OCI-LY1 (cell line): ENCODE measurements around the gene WFS1.

Experiments
- H2AFZ ChIP-seq: fragments of 200-600 bp; sonication (generic), shearing (Covaris generic); 2 replicates; pipeline ENCODE4 v1.6.0; 2014; ENCODE audit warnings: antibody characterized with exemption, mild to moderate bottlenecking, low read length
- H3F3A ChIP-seq: fragments of 200-600 bp; sonication (generic), shearing (Covaris generic); 2 replicates; pipeline ENCODE4 v1.6.0; 2014; ENCODE audit warnings: mild to moderate bottlenecking, antibody characterized with exemption, low read length, moderate library complexity; ENCODE audit not compliant: insufficient read depth
- H3K27ac ChIP-seq: fragments of 200-600 bp; sonication (generic); 2 replicates; pipeline ENCODE4 v1.5.1; 2014; ENCODE audit warnings: low read length, mixed run types, mild to moderate bottlenecking, low read depth; ENCODE audit not compliant: poor library complexity, severe bottlenecking
- H3K27me3 ChIP-seq: fragments of 200-600 bp; sonication (generic); 2 replicates; pipeline ENCODE4 v1.6.0; 2014; ENCODE audit warnings: antibody characterized with exemption, mild to moderate bottlenecking, low read length, moderate library complexity; ENCODE audit not compliant: insufficient read depth
- H3K36me3 ChIP-seq: fragments of 200-600 bp; sonication (generic); 2 replicates; pipeline ENCODE4 v1.6.1; 2014; ENCODE audit warnings: mild to moderate bottlenecking, antibody characterized with exemption, low read length, moderate library complexity, mixed read lengths; ENCODE audit not compliant: insufficient read depth
- H3K4me1 ChIP-seq: fragments of 200-600 bp; sonication (generic); 2 replicates; pipeline ENCODE4 v1.5.1; 2014; ENCODE audit warnings: mild to moderate bottlenecking, low read length, moderate library complexity; ENCODE audit not compliant: insufficient read depth, severe bottlenecking
- H3K4me2 ChIP-seq: fragments of 200-600 bp; sonication (generic), shearing (Covaris generic); 2 replicates; pipeline ENCODE4 v1.6.1; 2014; ENCODE audit warnings: low read length
- H3K4me3 ChIP-seq: fragments of 200-600 bp; sonication (generic); 2 replicates; pipeline ENCODE4 v1.5.1; 2014; ENCODE audit warnings: low read length, low read depth, mild to moderate bottlenecking, mixed read lengths; ENCODE audit not compliant: poor library complexity, severe bottlenecking
- H3K79me2 ChIP-seq: fragments of 200-600 bp; shearing (Covaris generic); 2 replicates; pipeline ENCODE4 v1.6.1; 2016; ENCODE audit warnings: mixed run types, low read length, mixed read lengths; ENCODE audit not compliant: insufficient read depth
- H3K9ac ChIP-seq: fragments of 200-600 bp; sonication (generic), shearing (Covaris generic); 2 replicates; pipeline ENCODE4 v1.6.1; 2014; ENCODE audit warnings: mild to moderate bottlenecking, low read length, mixed read lengths
- H3K9me2 ChIP-seq: fragments of 200-600 bp; sonication (generic), shearing (Covaris generic); 2 replicates; pipeline ENCODE4 v1.6.1; 2014; ENCODE audit warnings: low read depth, mild to moderate bottlenecking, low read length, mixed read lengths
- H3K9me3 ChIP-seq: fragments of 200-600 bp; shearing (Covaris generic); 2 replicates; pipeline ENCODE4 v1.6.1; 2014; ENCODE audit warnings: low read length, mixed read lengths
- H4K20me1 ChIP-seq: fragments of 200-600 bp; sonication (generic), shearing (Covaris generic); 2 replicates; pipeline ENCODE4 v1.6.0; 2016; ENCODE audit warnings: mild to moderate bottlenecking, low read length; ENCODE audit not compliant: insufficient read depth
- EZH2 ChIP-seq: fragments of 200-600 bp; sonication (generic), shearing (Covaris generic); IDR thresholded peaks from 2 replicates; pipeline ENCODE4 v1.8.0; 2017; ENCODE audit warnings: borderline replicate concordance, mixed run types, mild to moderate bottlenecking, antibody characterized with exemption, low read length, moderate library complexity, mixed read lengths
- TF ChIP-seq, protein P1 (sequence below): fragments of 200-600 bp; sonication (generic), shearing (Covaris generic); IDR thresholded peaks from 2 replicates; pipeline ENCODE4 v1.5.1; 2017; ENCODE audit warnings: mild to moderate bottlenecking, antibody characterized with exemption, low read length, moderate library complexity, mixed read lengths

The WFS1 gene

DNA sequence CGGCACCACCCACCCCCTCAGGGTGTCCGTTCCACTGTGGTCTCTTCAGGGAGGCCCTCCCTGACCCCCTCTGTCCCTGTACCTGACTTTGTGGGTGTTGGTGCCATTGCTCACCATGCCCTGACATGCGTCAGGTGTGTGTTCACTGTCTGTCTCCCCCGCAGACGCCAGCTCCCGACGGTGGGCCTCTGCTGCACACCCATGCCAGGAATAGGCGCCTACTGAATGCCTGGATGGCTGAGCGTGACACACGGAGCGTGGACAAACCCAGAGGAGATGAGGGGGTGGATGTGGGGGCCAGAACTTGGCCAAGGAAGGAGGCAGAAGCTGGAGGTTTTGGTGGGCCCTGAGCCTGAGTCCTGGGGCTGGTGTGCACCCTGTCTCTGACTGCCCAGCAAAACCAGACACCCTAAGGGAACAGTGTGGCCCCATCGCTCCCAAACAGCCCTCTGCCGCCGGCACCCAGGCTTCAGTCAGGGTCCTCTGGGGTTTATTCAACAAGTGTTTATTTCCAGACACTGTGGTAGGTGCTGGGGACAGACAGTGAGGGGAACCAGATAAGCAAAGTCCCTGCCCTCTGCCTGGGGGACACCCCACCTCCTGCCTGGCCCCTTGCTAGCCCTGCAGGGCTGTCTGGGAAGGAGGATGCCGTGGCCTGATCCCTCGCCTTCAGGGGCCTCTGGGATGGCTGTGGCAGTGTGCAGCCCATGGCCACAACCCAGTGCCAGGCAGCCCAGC, 76.9 kb downstream of the WFS1 start:
- Histone ChIP-seq H3K9me3 (no peaks in the 10 kb centered on the region), H3K9me2 (no peaks in the 10 kb centered on the region), H3K9ac (no peak overlapping the region), H2AFZ (no peak overlapping the region), H3K36me3 (no peaks in the 10 kb centered on the region), H3K27me3 (no peaks in the 10 kb centered on the region), H3K4me1 (no peaks in the 10 kb centered on the region), H3K4me3 (no peak overlapping the region), H3K27ac (no peak overlapping the region), H4K20me1 (no peaks in the 10 kb centered on the region), H3K79me2 (no peaks in the 10 kb centered on the region), H3F3A (no peaks in the 10 kb centered on the region), H3K4me2 (no peak overlapping the region)
- TF ChIP-seq EZH2, result no peak
- TF ChIP-seq, protein P1, sequence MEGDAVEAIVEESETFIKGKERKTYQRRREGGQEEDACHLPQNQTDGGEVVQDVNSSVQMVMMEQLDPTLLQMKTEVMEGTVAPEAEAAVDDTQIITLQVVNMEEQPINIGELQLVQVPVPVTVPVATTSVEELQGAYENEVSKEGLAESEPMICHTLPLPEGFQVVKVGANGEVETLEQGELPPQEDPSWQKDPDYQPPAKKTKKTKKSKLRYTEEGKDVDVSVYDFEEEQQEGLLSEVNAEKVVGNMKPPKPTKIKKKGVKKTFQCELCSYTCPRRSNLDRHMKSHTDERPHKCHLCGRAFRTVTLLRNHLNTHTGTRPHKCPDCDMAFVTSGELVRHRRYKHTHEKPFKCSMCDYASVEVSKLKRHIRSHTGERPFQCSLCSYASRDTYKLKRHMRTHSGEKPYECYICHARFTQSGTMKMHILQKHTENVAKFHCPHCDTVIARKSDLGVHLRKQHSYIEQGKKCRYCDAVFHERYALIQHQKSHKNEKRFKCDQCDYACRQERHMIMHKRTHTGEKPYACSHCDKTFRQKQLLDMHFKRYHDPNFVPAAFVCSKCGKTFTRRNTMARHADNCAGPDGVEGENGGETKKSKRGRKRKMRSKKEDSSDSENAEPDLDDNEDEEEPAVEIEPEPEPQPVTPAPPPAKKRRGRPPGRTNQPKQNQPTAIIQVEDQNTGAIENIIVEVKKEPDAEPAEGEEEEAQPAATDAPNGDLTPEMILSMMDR, result no peak

DNA sequence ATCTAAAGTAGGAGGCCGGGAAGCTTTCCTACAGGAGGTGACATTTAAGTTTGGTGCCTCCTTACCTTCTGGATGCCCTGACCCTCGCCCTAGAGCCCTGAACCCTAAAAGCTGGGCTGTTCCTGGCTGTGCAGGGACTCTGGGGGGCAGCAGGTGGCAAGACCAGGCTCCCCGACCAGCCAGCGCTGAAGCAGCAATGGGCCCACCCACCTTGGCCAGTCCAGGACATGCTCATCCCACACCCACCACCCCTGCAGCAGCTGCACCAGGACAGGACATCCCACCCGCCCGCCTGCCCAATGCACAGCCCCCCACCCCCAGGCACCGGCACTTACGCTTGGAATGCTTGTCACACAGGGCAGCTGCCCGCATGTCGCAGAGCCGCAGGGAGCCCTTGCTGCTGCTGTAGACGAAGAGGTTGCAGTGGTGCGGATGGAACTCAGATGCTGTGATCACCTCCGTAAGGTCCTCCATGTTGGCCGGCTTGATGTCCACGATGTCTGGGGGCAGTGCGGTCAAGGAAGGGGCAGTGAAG, 77.9 kb downstream of the WFS1 start:
- Histone ChIP-seq H3K9ac (no peak overlapping the region), H3K79me2 (no peaks in the 10 kb centered on the region), H2AFZ (no peak overlapping the region), H3K9me3 (no peaks in the 10 kb centered on the region), H3K9me2 (no peaks in the 10 kb centered on the region), H3K27me3 (no peaks in the 10 kb centered on the region), H3K4me3 (no peak overlapping the region), H3K36me3 (no peaks in the 10 kb centered on the region), H3K4me2 (no peak overlapping the region), H4K20me1 (no peaks in the 10 kb centered on the region), H3F3A (no peaks in the 10 kb centered on the region), H3K4me1 (no peaks in the 10 kb centered on the region), H3K27ac (no peak overlapping the region)
- no peak for TF ChIP-seq EZH2
- TF ChIP-seq, protein P1, result no peak

DNA sequence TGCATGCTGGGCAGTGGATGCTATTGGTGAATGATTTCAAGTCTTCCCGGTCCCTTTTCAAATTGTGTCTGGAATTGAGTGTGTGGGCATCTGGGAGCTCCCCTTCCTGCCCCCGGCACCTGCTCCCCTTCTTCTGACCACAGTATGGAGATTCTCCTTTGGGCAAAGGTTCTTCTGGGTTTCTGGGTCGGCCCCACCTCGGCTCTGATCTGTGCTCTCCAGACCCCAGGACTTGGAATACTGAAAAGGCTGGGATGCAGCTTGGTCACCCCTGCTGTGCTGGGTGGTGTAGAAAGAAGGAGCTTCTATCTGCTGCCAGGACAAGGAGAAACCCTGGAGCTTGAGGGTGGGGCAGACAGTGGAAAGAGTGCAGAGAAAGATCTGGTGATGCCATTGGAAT, 78.8 kb downstream of the WFS1 start:
- Histone ChIP-seq H3K9ac (no peak overlapping the region), H2AFZ (no peak overlapping the region), H3K4me1 (no peaks in the 10 kb centered on the region), H3K4me3 (no peak overlapping the region), H3F3A (no peaks in the 10 kb centered on the region), H3K9me3 (no peaks in the 10 kb centered on the region), H3K79me2 (no peaks in the 10 kb centered on the region), H3K27me3 (no peaks in the 10 kb centered on the region), H4K20me1 (no peaks in the 10 kb centered on the region), H3K4me2 (no peak overlapping the region), H3K9me2 (no peaks in the 10 kb centered on the region), H3K36me3 (no peaks in the 10 kb centered on the region), H3K27ac (no peak overlapping the region)
- TF ChIP-seq EZH2, result no peak
- TF ChIP-seq, protein P1, result no peak
